Adipocyte (in vitro differentiated cells): Measurements from ENCODE around the gene C20orf141.
A peak's percentile ranks its signal among the peaks of the same experiment; 100 is the strongest.
"Not testable (repeated sequence)": the region's sequence is repeated elsewhere in the genome, so short reads cannot be mapped to it uniquely, and the experiment has no call there.

Source experiments
- DNase-seq: peaks from one replicate; pipeline ENCODE4 v3.0.0-alpha.2; 2015; ENCODE audit warnings: low read depth
- H3K27me3 ChIP-seq: replicated peaks from 2 replicates; pipeline ENCODE4 v1.7.0; 2013; ENCODE audit warnings: mild to moderate bottlenecking, low read length, moderate library complexity; ENCODE audit not compliant: control insufficient read depth, insufficient read depth
- H3K36me3 ChIP-seq: 2 replicates; pipeline ENCODE4 v1.7.0; 2013; ENCODE audit warnings: low read length, mild to moderate bottlenecking, moderate library complexity; ENCODE audit not compliant: control insufficient read depth, insufficient read depth, severe bottlenecking
- H3K4me1 ChIP-seq: 2 replicates; pipeline ENCODE4 v1.7.0; 2013; ENCODE audit warnings: mild to moderate bottlenecking, low read length, moderate library complexity; ENCODE audit not compliant: control insufficient read depth, insufficient read depth
- H3K4me3 ChIP-seq: 2 replicates; pipeline ENCODE4 v1.7.0; 2013; ENCODE audit warnings: mild to moderate bottlenecking, low read length, moderate library complexity
- H3K9ac ChIP-seq: 2 replicates; pipeline ENCODE4 v1.7.0; 2013; ENCODE audit warnings: mild to moderate bottlenecking, low read length, moderate library complexity
- H3K9me3 ChIP-seq: 2 replicates; pipeline ENCODE4 v1.7.0; 2013; ENCODE audit warnings: mild to moderate bottlenecking, low read length, moderate library complexity; ENCODE audit not compliant: control insufficient read depth

C20orf141 gene

DNA sequence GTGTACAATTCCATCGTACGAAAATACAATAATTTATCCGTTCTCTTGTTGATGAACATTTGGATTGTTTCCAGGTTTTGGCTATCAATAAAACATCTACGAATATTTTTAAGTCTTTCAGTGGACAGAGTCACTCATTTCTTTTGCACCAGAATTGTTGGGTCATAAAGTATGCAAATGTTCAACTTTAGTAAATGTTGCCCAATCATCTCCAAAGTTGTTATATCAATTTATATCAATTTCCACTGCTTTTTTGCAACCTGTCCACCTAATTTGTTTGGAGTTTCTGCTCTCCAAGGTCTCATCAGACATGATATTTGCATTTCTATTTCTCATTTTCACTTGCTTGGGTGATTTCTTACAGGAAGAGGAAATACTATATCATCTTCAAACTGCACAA, 11.9 kb downstream of the C20orf141 start:
- no peak for DNase-seq
- Histone ChIP-seq H3K9ac (no peak overlapping the region), H3K36me3 (no peaks in the 10 kb centered on the region), H3K9me3 (no peaks in the 10 kb centered on the region), H3K4me1 (peaks cover 4% of the 10 kb centered on the region), H3K4me3 (no peak overlapping the region), H3K27me3 (no peaks in the 10 kb centered on the region)

DNA sequence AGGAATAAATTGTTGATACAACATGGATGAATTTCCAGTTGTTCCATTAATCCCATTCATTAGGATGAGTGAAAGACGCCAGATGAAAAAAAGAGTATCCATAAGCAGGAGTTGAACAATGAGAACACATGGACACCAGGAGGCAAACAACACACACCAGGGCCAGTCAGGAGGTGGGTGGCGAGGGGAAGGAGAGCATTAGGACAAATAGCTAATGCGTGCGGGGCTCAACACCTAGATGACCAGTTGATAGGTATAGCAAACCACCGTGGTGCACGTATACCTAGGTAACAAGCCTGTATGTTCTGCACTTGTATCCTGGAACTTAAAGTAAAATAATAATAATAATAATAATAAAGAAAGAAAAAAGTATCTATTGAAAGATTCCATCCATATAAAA, 14.6 kb downstream of the C20orf141 start:
- Histone ChIP-seq H3K4me3 (no peak overlapping the region), H3K4me1 (peaks cover 11% of the 10 kb centered on the region), H3K9ac (no peak overlapping the region), H3K9me3 (no peaks in the 10 kb centered on the region), H3K36me3 (no peaks in the 10 kb centered on the region), H3K27me3 (no peaks in the 10 kb centered on the region)
- DNase-seq = no peak

DNA sequence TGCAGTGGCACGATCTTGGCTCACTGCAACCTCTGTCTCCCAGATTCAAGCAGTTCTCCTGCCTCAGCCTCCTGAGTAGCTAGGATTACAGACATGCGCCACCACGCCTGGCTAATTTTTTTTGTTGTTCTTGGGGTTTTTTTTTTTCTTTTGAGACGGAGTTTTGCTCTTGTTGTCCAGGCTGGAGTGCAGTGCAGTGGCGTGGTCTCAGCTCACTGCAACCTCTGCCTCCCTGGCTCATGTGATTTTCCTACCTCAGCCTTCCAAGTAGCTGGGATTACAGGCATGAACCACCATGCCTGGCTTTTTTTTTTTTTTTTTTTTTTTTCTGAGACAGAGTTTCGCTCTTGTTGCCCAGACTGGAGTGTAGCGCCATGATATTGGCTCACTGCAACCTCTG, 16.4 kb downstream of the C20orf141 start:
- H3K9me3 ChIP-seq, DNase-seq, H3K27me3 ChIP-seq, H3K36me3 ChIP-seq, H3K9ac ChIP-seq, H3K4me3 ChIP-seq: not testable (repeated sequence)
- H3K4me1 ChIP-seq = peaks cover 11% of the 10 kb centered on the region

DNA sequence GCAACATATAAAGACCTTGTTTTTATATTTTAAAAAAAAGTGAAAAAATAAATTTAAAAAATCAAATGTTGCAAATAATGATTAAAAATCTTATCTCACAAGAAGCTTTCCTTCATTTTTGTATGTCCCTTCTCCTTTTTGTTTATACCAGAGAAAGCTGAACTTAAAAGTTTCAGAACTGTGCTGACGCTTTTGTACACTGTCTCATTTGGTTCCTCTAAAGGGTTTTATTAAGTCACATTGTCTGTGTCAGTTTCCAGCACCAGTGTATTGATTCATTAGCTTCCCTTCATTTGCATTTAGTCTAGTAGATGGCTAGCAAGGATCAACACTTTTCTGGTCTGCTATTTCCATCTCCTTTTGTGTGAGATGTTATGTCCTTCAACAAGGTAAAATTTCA, 19.0 kb downstream of the C20orf141 start:
- no peak for DNase-seq
- H3K9me3 ChIP-seq = no peaks in the 10 kb centered on the region

DNA sequence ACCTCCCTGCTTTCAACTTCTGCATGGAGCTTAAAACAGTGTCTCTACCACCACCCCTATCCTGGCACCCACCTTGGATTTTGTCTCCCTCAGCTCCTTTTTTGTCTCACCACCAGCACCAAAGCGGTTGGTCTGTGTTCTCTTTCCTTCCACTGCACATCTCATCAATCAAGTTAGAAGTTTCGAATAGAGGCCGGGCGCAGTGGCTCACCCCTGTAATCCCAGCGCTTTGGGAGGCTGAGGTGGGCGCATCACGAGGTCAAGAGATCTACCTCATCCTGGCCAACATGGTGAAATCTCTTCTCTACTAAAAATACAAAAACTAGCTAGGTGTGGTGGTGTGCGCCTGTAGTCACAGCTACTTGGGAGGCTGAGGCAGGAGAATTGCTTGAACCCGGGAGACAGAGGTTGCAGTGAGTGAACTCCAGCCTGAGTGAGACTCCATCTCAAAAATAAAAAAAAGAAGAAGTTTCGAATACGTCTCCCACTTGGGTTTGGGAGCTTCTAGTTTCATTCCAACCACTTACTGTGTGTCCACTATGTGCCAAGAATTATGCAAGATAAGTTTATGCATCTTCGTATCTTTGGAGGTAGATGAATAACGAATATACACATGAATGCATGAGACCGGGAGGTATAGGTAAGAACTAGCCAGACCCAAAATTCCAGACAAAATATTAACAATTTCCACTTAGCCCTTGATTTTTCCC, 19.8 kb downstream of the C20orf141 start:
- Histone ChIP-seq H3K9ac (no peak overlapping the region), H3K36me3 (peaks cover 24% of the 10 kb centered on the region), H3K27me3 (no peaks in the 10 kb centered on the region), H3K9me3 (no peaks in the 10 kb centered on the region), H3K4me1 (peaks cover 13% of the 10 kb centered on the region), H3K4me3 (no peak overlapping the region)
- no peak for DNase-seq

More for the DNA sequence above, 19.0 kb downstream of the C20orf141 start:
- no peak overlapping the region for H3K9ac ChIP-seq
- H3K4me3 ChIP-seq = no peak overlapping the region
- no peaks in the 10 kb centered on the region for H3K27me3 ChIP-seq
- peaks cover 24% of the 10 kb centered on the region for H3K36me3 ChIP-seq
- peaks cover 11% of the 10 kb centered on the region for H3K4me1 ChIP-seq

DNA sequence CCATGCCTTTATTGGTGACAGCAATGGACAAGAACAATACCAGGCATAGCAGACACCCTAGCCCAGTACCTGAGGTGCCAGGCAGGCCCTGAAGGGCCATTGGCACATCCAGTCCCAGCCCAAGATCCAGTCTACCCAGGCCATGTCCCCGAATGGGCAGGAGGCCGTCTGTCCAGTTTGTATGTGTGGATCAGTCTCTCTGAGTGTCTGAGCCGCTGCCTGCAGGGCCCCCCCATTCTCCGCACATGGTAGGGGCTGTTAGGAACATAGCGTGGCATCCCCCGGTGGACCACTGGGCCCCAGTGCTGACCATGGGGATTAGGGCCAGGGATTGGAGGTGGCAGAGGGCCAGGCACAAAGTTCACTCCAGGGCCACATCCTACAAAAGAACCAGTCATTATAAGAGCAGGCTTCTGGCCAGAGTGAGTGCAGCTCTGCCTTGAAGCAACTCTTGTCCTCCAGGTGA, 20.6 kb downstream of the C20orf141 start:
- Histone ChIP-seq H3K4me3 (no peak overlapping the region), H3K27me3 (no peaks in the 10 kb centered on the region), H3K9me3 (no peaks in the 10 kb centered on the region), H3K36me3 (peaks cover 24% of the 10 kb centered on the region), H3K4me1 (peaks cover 21% of the 10 kb centered on the region), H3K9ac (no peak overlapping the region)
- no peak for DNase-seq

DNA sequence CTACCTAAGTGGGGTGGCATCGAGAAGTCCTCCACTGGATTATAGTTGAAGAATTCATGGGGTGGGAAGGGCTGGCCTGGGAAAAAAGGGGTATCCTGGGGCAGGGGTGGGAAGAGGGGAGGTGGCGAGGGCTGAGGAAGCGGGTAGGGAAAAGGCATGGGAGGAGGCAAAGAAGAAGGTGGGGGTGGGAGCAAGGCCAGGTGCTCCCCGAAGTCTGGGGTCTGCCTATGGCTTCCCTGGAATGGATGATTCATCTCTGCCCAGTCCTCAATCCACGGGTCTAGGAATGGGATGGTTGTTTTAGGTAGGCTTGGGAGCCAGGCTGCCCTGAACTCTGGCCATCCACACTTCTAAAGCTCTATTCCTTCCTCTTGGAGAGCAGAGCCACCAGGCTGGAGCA, 21.2 kb downstream of the C20orf141 start:
- H3K9me3 ChIP-seq = no peaks in the 10 kb centered on the region
- H3K27me3 ChIP-seq = no peaks in the 10 kb centered on the region
- peaks cover 24% of the 10 kb centered on the region for H3K36me3 ChIP-seq
- no peak for DNase-seq
- peaks cover 21% of the 10 kb centered on the region for H3K4me1 ChIP-seq
- no peak overlapping the region for H3K9ac ChIP-seq
- no peak overlapping the region for H3K4me3 ChIP-seq

DNA sequence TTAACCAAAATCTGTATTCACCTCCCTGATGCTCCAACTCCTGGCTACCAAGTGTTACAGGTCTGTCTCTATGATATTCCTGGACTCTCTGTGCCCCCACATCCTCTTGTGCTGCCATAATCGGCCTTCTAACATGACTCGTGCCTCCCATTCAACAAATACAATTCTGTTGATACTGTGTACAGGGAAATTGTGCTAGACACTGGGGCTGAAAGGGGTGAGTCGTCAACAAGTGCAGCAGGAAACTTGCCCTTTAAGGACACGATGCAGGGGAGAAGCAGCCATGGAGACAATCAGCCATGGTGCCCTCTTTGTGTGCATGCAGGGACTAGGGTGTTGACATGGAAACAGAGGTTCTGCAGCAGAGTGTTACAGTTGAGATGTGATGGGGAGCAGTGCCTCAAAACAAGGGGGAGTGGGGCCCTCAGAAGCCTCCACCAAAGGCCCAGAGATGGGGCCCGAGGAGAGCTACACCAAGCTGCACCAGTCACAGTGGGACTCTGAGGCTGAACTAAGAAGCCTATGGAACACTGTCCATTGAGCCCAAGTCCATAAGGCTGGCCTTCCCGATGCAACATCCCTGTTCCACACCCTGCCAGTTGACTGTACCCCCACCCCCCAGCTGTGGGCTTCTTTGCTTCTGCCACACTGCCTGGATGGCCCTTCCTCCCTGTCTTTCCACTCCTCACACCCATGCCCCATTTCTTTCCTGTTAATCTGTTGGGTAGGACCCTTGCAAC, 22.6 kb downstream of the C20orf141 start:
- Histone ChIP-seq H3K27me3 (no peaks in the 10 kb centered on the region), H3K4me1 (peaks cover 19% of the 10 kb centered on the region), H3K9ac (no peak overlapping the region), H3K9me3 (no peaks in the 10 kb centered on the region), H3K4me3 (no peak overlapping the region), H3K36me3 (peaks cover 24% of the 10 kb centered on the region)
- DNase-seq = no peak

DNA sequence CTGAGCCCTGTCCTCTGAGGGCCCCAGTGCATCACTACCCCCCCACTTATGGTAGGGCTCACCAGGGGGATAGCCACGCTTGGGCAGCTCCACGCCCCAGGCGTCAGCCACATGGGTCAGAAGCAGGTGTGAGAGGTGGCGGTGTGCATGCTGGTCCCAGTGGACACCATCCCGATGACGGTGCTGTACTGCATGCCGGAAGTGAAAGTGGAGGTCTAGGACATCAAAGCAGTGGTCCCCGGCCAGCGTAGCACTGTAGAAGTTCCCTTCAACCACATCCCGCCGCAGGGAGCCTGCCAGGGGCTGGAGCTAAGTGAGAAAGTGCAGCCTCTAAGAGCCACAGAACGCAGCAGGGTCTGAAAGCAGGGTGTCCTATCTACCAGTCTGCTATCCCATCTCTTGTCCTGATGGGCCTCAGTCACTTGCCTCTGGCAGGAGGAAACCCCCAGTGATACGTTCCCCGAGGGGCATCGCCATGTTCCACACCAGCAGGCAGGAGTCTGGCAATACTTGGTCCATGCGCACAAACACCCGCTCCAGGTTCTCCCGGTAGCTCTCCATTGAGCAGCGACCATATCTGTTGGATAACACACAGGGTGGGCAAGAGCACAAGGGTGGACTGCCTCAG, 23.5 kb downstream of the C20orf141 start:
- Histone ChIP-seq H3K9me3 (no peaks in the 10 kb centered on the region), H3K36me3 (peaks cover 24% of the 10 kb centered on the region), H3K9ac (no peak overlapping the region), H3K4me1 (peaks cover 16% of the 10 kb centered on the region), H3K27me3 (no peaks in the 10 kb centered on the region), H3K4me3 (no peak overlapping the region)
- DNase-seq = no peak

DNA sequence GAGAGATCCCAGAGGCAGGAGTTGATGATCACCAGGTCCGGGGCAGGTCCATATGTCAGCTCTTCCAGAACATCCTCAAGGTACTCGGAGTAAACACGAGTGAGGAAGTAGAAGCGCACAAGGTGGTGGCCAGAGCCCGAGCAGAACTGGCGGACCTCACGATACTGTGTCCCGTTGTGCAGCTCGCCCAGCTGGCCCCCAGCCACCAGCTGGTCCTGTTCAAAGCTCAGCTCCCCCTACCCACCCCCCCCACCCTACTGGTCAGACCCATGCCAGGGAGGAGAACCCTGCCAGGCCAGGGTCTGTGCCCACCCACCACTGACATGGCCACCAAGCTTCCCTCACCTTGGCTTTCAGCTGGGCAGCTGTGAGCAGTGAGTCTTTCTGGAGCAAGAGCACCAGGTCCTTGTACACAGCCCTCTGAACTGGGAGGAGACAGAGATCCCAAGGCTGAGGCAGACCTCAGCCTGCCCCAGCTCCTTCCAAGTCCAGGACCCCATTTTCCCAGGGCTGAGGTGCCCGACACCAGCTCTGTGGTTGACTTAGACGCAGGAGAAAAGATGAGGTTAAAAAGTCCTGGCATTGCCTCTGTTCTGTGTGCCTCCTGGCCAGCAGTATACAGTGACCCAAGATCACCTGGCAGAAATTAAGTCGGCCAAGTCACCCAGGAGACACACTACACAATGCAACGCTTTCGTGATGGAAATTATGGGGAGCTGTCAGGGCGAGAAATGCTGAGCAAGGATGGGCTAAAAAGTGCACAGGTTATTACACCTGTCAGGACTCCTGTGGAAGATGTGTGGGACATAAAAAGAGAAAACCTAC, 24.3 kb downstream of the C20orf141 start:
- peaks cover 28% of the 10 kb centered on the region for H3K36me3 ChIP-seq
- DNase-seq = no peak
- H3K4me3 ChIP-seq = peak overlapping the region; percentile 91
- no peaks in the 10 kb centered on the region for H3K9me3 ChIP-seq
- H3K27me3 ChIP-seq = no peaks in the 10 kb centered on the region
- H3K4me1 ChIP-seq = peaks cover 16% of the 10 kb centered on the region
- H3K9ac ChIP-seq = no peak overlapping the region

DNA sequence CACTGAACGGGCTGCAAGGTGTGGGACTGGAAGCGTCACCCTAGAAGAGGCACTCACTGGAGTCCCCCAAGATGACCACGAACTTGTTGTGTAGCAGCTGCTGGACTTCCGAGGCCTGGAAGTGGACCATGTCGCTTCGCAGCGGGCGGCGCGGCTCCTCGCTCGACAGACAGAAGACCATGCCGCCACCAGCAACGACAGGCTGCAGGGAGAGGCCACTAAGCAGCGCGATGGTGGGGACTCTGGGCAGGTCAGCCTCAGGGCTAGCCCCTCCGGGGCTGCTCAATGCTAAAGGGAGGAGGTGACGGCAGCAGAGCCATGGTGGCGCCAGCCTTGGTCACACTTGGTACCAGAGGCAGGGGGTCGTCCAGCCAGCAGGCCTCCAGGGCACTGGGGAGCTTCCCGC, 24.9 kb downstream of the C20orf141 start:
- peak overlapping the region; percentile 91 for H3K4me3 ChIP-seq
- H3K27me3 ChIP-seq = no peaks in the 10 kb centered on the region
- H3K36me3 ChIP-seq = peaks cover 27% of the 10 kb centered on the region
- peak overlapping the region; percentile 86 for H3K9ac ChIP-seq
- peaks cover 16% of the 10 kb centered on the region for H3K4me1 ChIP-seq
- no peaks in the 10 kb centered on the region for H3K9me3 ChIP-seq
- DNase-seq = no peak
